Activated T-cell treated with anti-CD3 and anti-CD28 coated beads, Interleukin-2, amount 50 U/mL, for 24 hours (primary cell): ENCODE measurements around the gene SH3PXD2B.

Experiments
- DNase-seq: peaks from one replicate; pipeline ENCODE4 v3.0.0-alpha.2; 2020
- H3K27ac Mint-ChIP-seq: 2 replicates; pipeline ENCODE4 v1.8.0; 2020; ENCODE audit warnings: mild to moderate bottlenecking, mixed read lengths
- H3K27me3 Mint-ChIP-seq: 2 replicates; pipeline ENCODE4 v1.8.0; 2020; ENCODE audit warnings: mixed read lengths
- H3K36me3 Mint-ChIP-seq: 2 replicates; pipeline ENCODE4 v1.8.0; 2020; ENCODE audit warnings: low read depth, mixed read lengths
- H3K4me1 Mint-ChIP-seq: 2 replicates; pipeline ENCODE4 v1.8.0; 2020; ENCODE audit warnings: low read depth, mixed read lengths
- H3K4me3 Mint-ChIP-seq: 2 replicates; pipeline ENCODE4 v1.8.0; 2020; ENCODE audit warnings: mild to moderate bottlenecking, moderate library complexity, mixed read lengths
- H3K9me3 Mint-ChIP-seq: 2 replicates; pipeline ENCODE4 v1.8.0; 2020; ENCODE audit warnings: mixed read lengths

Gene SH3PXD2B

DNA sequence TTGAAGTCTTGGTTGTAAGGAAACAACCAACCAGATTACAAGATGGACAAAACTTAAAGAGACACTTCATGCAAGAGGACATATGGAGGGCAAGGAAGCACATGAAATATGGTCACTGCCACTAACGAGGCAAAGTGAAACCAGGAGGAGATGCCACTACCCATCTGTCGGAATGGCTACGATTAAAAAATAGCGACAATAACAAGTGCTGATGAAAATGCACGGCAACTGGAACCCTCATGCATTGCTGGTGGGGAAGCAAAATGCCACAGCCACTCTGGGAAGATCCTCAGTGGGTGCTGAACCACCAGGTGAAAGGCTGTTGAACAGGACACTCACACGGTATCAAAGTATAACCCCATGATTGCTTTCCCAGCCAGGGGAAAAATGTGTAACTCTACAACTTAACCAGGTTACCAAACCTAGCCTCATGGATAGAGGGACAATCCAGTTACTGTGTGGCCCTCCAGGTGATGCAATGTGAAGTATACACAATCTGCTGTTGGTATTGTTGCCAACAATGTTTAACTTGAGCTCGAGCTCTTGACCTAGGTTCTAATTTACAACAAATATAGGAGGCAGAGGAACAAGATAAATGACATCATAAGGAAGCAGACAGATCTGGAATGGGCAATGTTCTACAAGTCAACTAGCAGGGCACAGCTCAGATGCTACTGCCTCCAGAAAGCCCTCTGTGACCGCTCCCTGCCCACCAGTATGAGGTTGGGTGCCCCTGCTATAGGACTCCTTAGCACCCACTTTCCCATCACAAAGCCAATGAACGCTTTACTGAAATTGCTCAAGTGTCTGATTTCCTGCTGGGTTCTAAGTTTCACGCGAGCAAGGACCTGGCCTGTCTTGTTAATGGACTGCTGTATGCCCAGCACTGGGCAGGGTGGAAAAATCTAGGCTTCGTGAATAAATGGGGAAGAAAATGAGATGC is 25.8 kb downstream of the SH3PXD2B start:
- Mint-ChIP-seq H3K36me3 (no peaks in the 10 kb centered on the region), H3K4me3 (no peak overlapping the region), H3K4me1 (no peaks in the 10 kb centered on the region), H3K27ac (no peak overlapping the region), H3K9me3 (no peaks in the 10 kb centered on the region), H3K27me3 (peaks cover 31% of the 10 kb centered on the region)
- DNase-seq = no peak

DNA sequence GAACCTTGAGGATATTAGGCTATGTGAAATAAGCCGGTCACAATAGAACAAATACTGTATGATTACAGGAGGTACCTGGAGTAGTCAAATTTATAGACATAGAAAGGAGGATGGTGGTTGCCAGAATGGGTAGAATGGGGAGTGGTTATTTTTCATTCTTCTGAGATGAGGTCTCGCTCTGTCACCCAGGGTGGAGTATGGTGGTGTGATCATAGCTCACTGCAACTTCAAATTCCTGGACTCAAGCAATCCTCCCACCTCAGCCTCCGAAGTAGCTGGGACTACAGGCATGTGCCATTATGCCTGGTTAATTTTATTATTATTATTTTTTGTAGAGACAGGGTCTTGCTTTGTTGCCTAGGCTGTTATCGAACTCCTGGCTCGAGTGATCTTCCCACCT is 27.1 kb downstream of the SH3PXD2B start:
- Mint-ChIP-seq H3K4me1 (no peaks in the 10 kb centered on the region), H3K27me3 (peaks cover 31% of the 10 kb centered on the region), H3K27ac (no peak overlapping the region), H3K4me3 (no peak overlapping the region), H3K36me3 (no peaks in the 10 kb centered on the region), H3K9me3 (no peaks in the 10 kb centered on the region)
- DNase-seq = no peak

DNA sequence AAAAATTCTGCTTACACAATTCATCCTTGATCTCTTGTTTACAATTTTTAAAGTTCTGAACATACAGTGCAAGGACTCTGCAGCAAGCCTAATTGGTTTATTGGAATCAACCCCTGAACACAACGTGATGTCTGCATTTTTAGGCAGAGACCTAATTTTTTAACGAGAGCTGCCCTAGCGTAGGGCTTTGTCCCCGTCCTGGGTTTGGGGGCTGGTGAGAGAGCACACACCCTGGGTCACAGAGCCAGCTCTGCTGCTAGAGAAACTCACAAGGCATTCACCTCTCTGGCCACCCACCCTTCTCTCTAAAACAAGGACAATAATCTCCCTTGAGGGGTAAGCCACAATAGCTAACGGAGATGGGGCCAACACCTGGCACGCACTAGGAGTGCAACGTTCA is 28.2 kb downstream of the SH3PXD2B start:
- no peaks in the 10 kb centered on the region for H3K4me1 Mint-ChIP-seq
- H3K27me3 Mint-ChIP-seq = peaks cover 31% of the 10 kb centered on the region
- H3K27ac Mint-ChIP-seq = no peak overlapping the region
- no peak for DNase-seq
- no peak overlapping the region for H3K4me3 Mint-ChIP-seq
- H3K36me3 Mint-ChIP-seq = no peaks in the 10 kb centered on the region
- H3K9me3 Mint-ChIP-seq = no peaks in the 10 kb centered on the region

DNA sequence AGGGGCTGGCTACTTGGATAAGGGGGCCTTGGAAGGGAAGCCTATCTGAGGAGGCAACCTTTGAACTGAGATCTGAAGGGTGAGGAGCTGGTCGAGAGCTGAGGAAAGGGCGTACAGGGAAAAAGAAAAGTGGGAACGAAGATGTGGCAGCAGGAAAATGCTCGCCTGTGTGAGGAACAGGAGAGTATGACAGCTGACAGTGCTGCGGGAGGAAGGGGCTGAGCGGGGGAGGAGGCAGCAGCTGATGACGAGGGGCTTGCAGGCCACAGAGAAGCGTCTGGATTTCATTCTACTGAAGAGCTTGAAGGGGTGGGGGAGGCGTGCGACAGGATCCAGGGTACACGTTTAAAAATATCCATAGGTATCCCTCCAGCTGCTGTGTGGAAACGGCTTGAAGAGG is 28.9 kb downstream of the SH3PXD2B start:
- no peak overlapping the region for H3K27ac Mint-ChIP-seq
- H3K4me1 Mint-ChIP-seq = no peaks in the 10 kb centered on the region
- no peaks in the 10 kb centered on the region for H3K36me3 Mint-ChIP-seq
- no peaks in the 10 kb centered on the region for H3K9me3 Mint-ChIP-seq
- peaks cover 28% of the 10 kb centered on the region for H3K27me3 Mint-ChIP-seq
- DNase-seq = no peak
- no peak overlapping the region for H3K4me3 Mint-ChIP-seq

DNA sequence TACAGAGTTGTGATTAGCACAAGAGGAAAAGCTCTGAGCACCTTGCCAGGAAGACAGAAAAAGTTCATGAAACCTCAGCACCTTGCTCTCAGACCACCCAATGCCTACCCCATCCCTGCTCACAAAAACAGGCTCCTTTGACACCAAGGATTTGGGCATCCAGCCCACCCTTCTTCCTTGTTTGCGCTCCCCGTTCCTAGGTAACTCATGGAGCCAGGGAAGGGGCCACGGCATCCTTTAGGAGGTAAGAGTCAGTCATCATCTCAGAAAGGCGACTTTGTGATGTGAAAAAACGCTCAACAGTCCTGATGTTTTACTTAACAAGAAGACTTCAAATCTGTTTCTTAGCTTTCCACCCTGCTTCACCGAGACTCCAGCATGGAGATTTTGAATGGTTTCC is 29.5 kb downstream of the SH3PXD2B start:
- no peak for DNase-seq
- Mint-ChIP-seq H3K27ac (no peak overlapping the region), H3K36me3 (no peaks in the 10 kb centered on the region), H3K27me3 (peaks cover 22% of the 10 kb centered on the region), H3K4me1 (no peaks in the 10 kb centered on the region), H3K9me3 (no peaks in the 10 kb centered on the region), H3K4me3 (no peak overlapping the region)

DNA sequence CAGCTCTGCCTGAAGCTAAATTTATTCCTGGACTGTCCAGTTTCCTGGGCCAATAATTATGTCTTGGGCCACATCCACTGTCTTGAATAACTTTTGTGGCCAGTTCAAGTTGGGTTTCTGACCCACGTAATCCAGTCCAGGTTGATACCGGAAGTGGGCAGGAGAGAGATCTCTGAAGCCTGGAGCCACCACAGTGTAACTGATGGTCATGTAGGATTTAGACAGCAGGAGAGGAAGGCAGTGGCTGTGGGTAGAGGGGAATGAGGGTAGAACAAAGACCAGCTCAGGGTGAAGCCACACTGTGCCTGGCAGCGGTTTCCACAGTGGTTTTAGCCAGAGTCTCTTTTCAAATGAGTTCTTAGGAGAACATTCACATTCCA is 30.2 kb downstream of the SH3PXD2B start:
- no peak for DNase-seq
- H3K9me3 Mint-ChIP-seq = no peaks in the 10 kb centered on the region
- peaks cover 22% of the 10 kb centered on the region for H3K27me3 Mint-ChIP-seq
- H3K36me3 Mint-ChIP-seq = no peaks in the 10 kb centered on the region
- H3K4me3 Mint-ChIP-seq = no peak overlapping the region
- H3K27ac Mint-ChIP-seq = no peak overlapping the region
- no peaks in the 10 kb centered on the region for H3K4me1 Mint-ChIP-seq

DNA sequence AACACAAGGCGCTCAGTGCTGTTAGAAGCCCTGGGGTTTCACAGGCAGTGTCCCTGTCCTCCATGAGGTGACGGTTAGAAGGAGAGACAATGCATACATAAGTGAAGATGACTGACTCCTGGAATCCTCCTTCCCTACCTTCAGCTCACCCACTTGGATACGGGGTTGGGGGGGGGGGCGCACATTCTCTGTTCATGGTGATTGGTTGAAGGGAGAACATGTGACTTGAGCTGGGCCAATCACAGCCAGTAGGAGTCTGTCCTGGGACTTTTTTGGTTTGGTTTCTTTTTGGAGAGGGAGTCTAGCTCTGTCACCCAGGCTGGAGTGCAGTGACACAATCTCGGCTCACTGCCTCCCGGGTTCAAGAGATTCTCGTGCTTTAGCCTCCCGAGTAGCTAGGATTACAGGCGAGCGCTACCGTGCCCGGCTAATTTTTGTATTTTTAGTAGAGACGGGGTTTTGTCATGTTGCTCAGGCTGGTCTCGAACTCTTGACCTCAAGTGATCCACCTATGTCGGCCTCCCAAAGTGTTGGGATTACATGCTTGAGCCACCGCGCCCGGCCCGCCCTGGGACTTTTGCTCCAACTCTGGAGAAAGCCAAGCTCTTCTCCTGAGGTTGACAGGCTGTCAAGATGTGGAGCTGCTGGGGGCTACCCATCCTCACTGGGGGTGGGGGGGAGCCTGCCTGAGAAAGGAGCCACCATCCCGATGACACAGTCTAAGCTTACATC is 30.8 kb downstream of the SH3PXD2B start:
- H3K4me3 Mint-ChIP-seq = no peak overlapping the region
- H3K27me3 Mint-ChIP-seq = peaks cover 22% of the 10 kb centered on the region
- DNase-seq = no peak
- H3K27ac Mint-ChIP-seq = no peak overlapping the region
- no peaks in the 10 kb centered on the region for H3K4me1 Mint-ChIP-seq
- H3K36me3 Mint-ChIP-seq = no peaks in the 10 kb centered on the region
- H3K9me3 Mint-ChIP-seq = no peaks in the 10 kb centered on the region

DNA sequence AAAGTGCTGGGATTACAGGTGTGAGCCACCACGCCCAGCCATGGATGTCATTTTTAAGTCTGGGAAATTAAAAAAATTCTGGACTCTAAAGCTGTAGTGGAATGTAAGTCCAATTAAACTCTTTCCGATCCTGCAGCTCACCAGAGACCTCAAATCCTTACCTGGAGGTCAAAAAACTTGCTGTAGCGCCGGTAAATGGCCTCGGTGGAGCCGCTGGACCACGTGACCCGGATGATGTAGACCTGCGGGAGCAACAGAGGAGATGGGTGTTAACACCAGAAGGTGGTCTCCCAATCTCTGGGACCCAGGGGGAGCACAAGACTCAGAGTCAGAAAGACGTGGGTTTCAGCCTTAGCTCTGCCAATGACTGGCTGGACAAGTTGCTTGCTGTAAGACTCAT is 32.1 kb downstream of the SH3PXD2B start:
- Mint-ChIP-seq H3K4me3 (no peak overlapping the region), H3K9me3 (no peaks in the 10 kb centered on the region), H3K36me3 (no peaks in the 10 kb centered on the region), H3K27me3 (peaks cover 22% of the 10 kb centered on the region), H3K4me1 (no peaks in the 10 kb centered on the region), H3K27ac (no peak overlapping the region)
- no peak for DNase-seq

DNA sequence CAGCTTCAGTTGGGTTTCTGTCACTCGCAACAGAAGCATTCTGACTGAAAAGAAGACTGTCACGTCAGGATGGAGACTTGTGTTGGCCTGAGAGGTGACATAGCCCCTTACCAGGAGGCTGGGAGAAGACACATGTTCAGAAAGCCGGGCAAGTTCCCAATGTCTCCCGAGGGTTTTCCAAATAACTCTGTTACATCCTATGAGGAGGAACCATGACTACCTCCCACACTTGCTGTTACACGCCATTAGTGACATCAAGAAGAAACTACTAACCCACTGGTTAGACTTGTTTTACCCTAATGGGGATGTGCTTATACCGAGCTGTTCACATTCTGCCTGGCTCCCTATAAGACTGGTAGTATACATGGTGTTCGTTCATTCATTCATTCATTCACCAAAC is 33.3 kb downstream of the SH3PXD2B start:
- no peak for DNase-seq
- H3K27ac Mint-ChIP-seq = no peak overlapping the region
- peaks cover 24% of the 10 kb centered on the region for H3K27me3 Mint-ChIP-seq
- H3K9me3 Mint-ChIP-seq = no peaks in the 10 kb centered on the region
- no peaks in the 10 kb centered on the region for H3K36me3 Mint-ChIP-seq
- H3K4me3 Mint-ChIP-seq = no peak overlapping the region
- no peaks in the 10 kb centered on the region for H3K4me1 Mint-ChIP-seq

DNA sequence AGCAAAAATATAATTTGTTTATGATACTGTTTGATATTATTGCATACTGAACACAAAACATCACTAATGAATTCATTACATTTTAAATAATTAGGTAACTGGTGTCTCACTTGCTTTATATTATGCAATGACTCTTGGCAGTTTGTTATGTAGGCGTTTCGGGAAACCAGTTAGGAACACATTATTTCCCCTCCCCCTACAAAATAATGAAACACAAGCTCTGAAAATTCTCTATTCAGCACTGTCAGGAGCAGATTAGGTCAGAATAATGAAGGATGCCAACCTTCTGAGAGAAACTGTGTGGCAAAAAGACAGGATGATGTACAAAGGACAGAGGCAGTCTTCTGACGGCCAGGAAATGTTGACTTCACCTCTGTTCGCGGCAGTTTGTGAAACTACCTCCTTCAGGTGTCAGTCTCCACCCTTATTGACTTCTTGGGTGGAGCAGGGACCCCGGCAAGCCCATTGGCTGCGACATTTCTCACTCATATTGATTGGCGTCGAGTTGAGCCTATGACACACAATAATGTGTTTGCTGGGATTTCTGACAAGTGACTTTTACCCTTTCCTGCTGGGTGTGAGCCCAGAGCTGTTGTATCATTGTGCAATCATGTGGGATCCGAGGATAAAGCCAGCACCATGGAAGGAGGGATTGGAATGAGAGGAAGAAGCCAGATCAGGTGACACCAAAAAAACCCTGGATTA is 33.9 kb downstream of the SH3PXD2B start:
- no peak for DNase-seq
- Mint-ChIP-seq H3K4me3 (no peak overlapping the region), H3K27me3 (peaks cover 18% of the 10 kb centered on the region), H3K27ac (no peak overlapping the region), H3K36me3 (no peaks in the 10 kb centered on the region), H3K9me3 (no peaks in the 10 kb centered on the region), H3K4me1 (no peaks in the 10 kb centered on the region)

DNA sequence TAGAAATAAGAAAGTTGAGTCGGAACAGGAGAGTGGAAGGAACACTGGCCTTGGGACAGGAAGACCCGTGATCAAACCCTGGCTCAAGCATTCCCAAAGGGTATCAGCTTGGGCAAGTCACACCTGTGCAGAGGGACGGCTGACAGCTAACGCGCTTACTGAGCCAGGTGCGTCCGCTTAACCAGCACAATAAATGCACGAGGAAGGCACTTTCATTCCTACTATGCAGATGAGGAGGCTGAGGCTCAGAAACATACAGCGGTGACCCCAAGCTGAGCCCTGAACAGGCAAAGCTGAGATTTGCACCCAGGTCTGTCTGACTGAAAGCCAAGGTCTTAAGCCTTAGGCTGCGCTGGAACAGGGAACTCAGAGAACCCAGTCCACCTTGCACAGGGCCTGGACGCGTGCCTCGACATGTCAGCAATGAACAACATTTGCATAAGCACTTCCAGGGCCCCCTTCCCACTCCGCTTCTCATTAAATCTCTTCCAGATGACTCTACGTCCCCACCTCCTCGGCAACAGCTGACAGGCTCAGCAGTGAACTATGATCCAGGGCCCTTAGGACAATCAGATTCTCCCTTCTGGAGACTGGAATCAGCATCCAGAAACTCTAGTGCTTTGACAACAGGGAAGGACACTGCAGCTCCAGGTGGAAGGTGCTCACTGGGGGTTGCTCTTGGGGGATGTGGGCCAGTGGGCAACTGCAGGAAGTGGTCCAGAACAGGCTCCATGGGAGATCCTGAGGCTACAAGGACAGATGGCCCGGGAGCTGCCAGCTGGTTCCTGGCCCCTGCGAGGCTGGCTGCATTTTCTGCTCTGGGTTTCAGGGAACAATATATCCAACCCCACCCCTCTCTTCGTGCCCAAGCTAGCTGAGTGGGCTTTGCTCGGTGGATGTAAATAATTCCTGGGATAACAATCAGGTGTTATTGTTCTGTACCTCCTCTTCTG is 35.2 kb downstream of the SH3PXD2B start:
- Mint-ChIP-seq H3K27ac (no peak overlapping the region), H3K27me3 (peaks cover 18% of the 10 kb centered on the region), H3K4me3 (no peak overlapping the region), H3K36me3 (no peaks in the 10 kb centered on the region), H3K9me3 (no peaks in the 10 kb centered on the region), H3K4me1 (no peaks in the 10 kb centered on the region)
- DNase-seq = no peak

DNA sequence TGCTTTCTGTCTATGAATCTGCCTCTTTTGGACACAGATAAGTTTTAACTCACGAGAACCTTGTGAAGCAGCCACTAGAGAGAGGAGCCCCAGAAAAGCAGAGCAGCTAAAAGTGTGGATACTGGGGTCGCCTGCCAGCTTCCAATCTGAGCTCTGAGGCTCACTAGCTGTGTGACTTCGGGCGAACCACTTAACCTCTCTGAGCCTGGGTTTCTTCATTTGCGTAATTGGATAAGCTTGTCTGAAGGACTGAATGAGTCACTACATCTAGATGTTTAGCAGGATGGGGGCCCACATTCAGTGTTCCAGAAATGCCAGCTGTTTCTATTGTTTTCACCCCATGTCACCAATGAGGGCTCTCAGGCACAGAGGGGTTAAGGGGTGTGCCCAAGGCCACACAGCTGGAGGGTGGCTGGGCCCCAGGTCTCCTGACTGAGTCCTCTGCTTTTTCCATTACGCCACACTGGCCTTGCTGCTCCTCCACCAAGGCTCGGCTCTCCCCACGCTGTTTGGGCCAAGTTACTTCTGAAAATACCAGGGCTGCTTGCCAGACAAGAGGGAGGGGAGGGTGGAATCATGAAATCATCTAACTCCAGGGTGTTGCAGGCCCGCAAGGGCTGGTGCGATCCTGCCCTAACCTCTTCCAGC is 36.2 kb downstream of the SH3PXD2B start:
- Mint-ChIP-seq H3K9me3 (no peaks in the 10 kb centered on the region), H3K27ac (no peak overlapping the region), H3K4me3 (no peak overlapping the region), H3K4me1 (peaks cover 4% of the 10 kb centered on the region), H3K36me3 (no peaks in the 10 kb centered on the region), H3K27me3 (peaks cover 19% of the 10 kb centered on the region)
- no peak for DNase-seq

DNA sequence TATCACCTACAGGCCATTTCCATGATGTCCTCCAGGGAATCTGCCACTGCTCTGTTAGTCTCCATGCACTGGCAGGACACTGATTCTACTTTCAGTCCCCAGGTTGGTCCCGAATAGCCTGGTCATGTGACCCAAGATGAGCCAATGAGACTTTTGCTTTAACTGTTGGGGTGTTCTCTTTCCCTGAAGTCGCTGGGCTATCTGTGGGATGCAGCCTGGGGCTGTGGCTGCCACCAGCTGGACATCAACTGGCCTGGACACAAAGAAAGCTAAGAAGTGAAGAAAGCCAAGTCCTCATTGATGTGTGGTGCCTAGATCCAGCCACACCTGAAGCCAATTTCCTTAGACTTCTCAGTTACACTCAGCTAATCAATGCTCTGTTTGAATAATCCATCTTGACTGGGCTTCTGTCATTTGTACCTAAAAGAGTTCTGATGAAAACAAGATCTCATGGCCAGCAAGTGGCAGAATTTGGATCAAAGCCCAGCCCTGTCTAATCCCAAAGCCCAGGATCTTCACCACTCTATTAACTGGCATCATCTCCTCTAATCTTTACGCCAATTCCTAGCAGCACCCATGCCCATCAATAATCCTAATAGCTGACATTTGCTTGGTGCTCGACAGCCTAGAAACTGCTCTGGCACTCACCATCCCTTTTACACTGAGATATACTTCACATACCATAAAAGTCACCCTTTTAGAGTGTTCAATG is 37.0 kb downstream of the SH3PXD2B start:
- H3K4me3 Mint-ChIP-seq = no peak overlapping the region
- H3K9me3 Mint-ChIP-seq = no peaks in the 10 kb centered on the region
- no peak overlapping the region for H3K27ac Mint-ChIP-seq
- H3K27me3 Mint-ChIP-seq = peaks cover 21% of the 10 kb centered on the region
- no peaks in the 10 kb centered on the region for H3K36me3 Mint-ChIP-seq
- H3K4me1 Mint-ChIP-seq = peaks cover 12% of the 10 kb centered on the region
- no peak for DNase-seq
